ENCODE data around the gene UBXN10. TPM values are rescaled to one million over a fixed set of nuclear protein-coding genes. Genes with fewer than 3 reads are reported as not detected.

The UBXN10 gene
- total RNA-seq, 1 donor from 2014 or later, result 1.4 TPM

DNA sequence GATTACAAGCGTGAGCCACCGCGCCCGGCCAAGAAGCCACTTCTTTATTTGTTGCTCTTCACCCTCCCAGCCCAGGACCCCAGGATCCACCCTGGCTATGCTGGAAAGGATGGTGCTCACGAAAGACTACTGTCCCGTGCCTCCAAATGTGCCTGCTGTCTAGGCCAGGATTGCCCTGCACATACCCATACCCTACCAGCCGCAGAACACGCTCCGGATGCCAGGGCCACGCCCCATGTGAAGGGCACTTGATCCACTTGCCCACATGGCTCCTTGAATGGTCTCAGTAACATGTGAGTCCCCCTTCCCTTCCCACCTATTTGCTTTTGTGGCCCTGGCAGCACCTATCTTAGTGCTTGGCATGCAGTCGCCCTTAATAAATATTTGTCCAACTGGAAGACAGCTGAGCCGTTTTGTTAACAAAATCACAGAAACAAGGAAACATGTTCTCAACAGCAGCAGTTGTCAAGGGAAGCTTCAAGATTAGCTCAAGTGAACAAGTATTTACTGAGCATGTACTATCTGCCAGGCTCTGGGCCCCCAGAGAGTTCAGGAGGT is 13.8 kb upstream of the UBXN10 start:
- TF ChIP-seq, protein P1, sequence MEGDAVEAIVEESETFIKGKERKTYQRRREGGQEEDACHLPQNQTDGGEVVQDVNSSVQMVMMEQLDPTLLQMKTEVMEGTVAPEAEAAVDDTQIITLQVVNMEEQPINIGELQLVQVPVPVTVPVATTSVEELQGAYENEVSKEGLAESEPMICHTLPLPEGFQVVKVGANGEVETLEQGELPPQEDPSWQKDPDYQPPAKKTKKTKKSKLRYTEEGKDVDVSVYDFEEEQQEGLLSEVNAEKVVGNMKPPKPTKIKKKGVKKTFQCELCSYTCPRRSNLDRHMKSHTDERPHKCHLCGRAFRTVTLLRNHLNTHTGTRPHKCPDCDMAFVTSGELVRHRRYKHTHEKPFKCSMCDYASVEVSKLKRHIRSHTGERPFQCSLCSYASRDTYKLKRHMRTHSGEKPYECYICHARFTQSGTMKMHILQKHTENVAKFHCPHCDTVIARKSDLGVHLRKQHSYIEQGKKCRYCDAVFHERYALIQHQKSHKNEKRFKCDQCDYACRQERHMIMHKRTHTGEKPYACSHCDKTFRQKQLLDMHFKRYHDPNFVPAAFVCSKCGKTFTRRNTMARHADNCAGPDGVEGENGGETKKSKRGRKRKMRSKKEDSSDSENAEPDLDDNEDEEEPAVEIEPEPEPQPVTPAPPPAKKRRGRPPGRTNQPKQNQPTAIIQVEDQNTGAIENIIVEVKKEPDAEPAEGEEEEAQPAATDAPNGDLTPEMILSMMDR (IDR thresholded peaks at IDR 0.05; ENCODE audit: borderline replicate concordance), result no peak
- intact Hi-C loops (cut with micrococcal nuclease), result no loop called here
- Histone ChIP-seq H3K36me3 (no peaks in the 10 kb centered on the region), H3K27me3 (ENCODE audit: low read depth) (peaks cover 34% of the 10 kb centered on the region), H3K27ac (replicated peaks) (no peak overlapping the region), H3K9me3 (replicated peaks) (no peaks in the 10 kb centered on the region), H3K4me1 (no peaks in the 10 kb centered on the region), H3K4me3 (no peak overlapping the region)
- DNase-seq, result no peak

DNA sequence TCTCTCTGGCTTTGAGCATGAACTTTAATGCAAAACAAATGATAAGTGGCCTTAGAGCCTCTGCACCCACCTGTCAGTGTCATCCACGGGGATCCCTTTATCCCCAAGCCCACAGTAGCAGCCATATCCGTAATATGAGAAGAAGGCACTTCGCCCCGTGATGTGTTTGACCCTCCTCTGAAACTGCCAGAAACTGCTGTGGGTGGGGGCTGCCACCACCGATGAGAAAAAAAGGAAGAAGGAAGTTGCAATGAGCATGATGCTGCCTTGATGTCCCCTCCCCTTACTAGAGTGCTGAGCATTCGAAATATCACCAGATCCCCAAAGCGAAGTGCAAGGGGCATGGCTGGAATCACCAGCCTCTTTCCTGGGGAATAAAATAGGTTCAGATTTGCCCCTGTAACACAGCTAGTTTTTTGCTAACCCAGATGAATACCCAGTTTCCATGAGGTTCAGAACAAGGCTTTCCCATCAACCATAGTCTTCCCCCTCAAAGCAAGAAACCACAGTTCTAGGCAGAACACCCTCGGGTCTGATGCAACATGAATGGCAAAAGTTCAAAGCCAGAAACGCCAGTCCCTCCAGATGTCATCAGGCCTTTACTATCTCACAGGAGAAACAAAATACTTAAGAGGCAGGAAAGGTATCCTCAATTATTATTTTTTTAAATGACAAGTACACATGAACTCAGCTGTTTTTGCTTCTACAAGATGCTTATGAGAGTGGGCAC is 10.8 kb upstream of the UBXN10 start:
- intact Hi-C loops (cut with micrococcal nuclease), result no loop called here
- Histone ChIP-seq H3K4me1 (no peaks in the 10 kb centered on the region), H3K27me3 (ENCODE audit: low read depth) (peaks cover 6% of the 10 kb centered on the region), H3K27ac (replicated peaks) (no peak overlapping the region), H3K9me3 (replicated peaks) (no peaks in the 10 kb centered on the region), H3K4me3 (no peak overlapping the region), H3K36me3 (no peaks in the 10 kb centered on the region)
- TF ChIP-seq, protein P1 (IDR thresholded peaks at IDR 0.05; ENCODE audit: borderline replicate concordance), result no peak
- DNase-seq, result no peak

DNA sequence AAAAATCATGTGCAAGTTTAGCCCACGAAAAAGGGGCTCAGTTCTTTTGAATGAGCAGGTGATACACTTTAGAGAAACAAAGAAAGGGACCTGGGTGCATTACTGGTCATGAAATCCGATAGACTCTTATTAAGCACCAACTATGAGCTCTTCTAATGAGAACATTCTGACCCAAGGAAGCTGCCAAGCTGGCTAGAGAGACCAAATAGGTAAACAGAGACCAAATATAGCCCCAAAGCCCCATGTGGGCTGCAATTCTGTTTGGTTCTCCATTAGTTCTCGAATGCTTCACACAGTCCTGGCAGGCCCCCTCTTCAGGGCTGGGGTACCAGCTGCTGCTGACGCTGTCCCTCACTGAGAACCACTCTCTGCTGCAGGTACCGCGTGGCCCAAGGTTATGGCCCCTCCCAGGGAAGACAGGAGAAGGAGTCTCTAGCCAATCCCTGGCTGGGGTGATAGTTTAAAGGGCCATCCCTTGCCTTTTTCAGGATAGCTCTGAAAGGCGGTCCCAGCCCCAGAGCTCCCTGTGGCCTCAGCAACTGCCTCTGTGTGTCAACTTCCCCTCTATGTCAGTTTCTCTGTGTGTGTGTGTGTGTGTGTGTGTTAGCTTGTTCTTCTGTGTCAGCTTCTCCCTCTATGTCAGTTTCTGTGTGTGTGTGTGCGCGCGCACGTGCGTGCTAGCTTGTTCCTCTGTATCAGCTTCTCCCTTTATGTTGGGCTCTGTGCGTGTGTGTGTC is 7.1 kb upstream of the UBXN10 start:
- H3K4me1 ChIP-seq, result no peaks in the 10 kb centered on the region
- no peaks in the 10 kb centered on the region for H3K36me3 ChIP-seq
- intact Hi-C loops (cut with micrococcal nuclease), result no loop called here
- H3K9me3 ChIP-seq (replicated peaks), result no peaks in the 10 kb centered on the region
- no peak overlapping the region for H3K27ac ChIP-seq (replicated peaks)
- TF ChIP-seq, protein P1 (IDR thresholded peaks at IDR 0.05; ENCODE audit: borderline replicate concordance), result no peak
- peaks cover 13% of the 10 kb centered on the region for H3K27me3 ChIP-seq (ENCODE audit: low read depth)
- H3K4me3 ChIP-seq, result no peak overlapping the region
- no peak for DNase-seq

DNA sequence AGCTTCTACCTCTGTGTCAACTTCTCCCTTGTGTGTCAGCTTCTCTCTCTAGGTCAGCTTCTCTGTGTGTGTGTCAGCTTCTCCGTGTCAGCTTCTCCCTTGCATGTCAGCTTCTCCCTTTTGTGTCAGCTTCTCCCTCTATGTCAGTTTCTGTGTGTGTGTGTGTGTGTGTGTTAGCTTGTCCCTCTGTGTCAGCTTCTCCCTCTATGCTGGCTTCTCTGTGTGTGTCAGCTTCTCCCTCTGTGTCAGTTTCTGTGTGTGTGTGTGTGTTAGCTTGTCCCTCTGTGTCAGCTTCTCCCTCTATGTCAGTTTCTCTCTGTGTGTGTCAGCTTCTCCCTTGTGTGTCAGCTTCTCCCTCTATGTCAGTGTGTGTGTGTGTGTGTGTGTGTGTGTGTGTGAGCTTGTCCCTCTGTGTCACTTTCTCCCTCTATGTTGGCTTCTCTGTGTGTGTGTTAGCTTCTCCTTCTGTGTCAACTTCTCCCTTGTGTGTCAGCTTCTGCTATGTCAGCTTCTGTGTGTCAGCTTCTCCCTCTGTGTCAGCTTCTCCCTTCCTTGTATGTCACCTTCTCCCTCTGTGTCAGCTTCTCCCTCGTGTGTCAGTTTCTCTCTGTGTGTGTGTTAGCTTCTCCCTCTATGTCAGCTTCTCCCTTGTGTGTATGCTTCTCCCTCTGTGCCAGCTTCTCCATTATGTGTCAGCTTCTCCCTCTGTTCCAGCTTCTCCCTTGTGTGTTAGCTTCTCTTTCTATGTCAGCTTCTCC is 6.3 kb upstream of the UBXN10 start:
- Histone ChIP-seq H3K27me3 (ENCODE audit: low read depth) (peaks cover 13% of the 10 kb centered on the region), H3K27ac (replicated peaks) (no peak overlapping the region), H3K36me3 (no peaks in the 10 kb centered on the region), H3K4me1 (no peaks in the 10 kb centered on the region), H3K9me3 (replicated peaks) (no peaks in the 10 kb centered on the region), H3K4me3 (no peak overlapping the region)
- intact Hi-C loops (cut with micrococcal nuclease), result no loop called here
- DNase-seq, result no peak
- TF ChIP-seq, protein P1 (IDR thresholded peaks at IDR 0.05; ENCODE audit: borderline replicate concordance), result no peak

DNA sequence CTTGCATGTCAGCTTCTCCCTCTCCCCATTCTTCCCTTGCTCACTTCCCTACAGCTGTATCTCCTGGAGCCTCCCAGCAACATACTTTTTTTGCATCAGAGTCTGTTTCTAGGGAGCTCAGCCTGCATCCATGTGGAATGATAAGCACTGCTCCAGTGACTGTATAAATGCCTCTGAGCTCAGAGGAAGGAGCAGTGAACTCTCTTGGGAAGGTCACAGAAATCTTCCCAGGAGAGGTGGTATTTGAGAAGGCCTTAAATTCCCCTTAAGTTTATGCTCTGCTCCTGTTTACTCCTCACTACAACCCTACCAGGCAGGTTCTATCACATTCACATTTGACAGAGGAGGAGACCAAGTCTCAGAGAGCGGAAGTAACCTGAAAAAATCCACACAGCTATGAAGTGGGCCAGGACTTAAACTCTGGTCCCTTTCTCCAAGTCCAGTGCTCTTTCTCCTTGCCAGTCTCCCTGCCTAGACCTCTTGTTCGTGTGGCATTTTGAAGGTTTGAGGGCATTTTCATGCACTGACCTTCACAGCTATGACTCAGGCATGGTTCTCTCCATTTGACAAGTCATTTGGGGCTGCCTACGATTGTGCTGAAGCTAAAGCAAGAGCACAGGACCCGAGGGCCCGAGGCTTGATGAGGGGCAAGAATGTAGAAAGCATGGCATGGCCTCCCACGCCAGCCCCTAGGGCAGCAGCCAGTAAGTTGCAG is 5.6 kb upstream of the UBXN10 start:
- no peak overlapping the region for H3K4me3 ChIP-seq
- no peak overlapping the region for H3K27ac ChIP-seq (replicated peaks)
- peaks cover 13% of the 10 kb centered on the region for H3K27me3 ChIP-seq (ENCODE audit: low read depth)
- intact Hi-C loops (cut with micrococcal nuclease), result no loop called here
- DNase-seq, result no peak
- TF ChIP-seq, protein P1 (IDR thresholded peaks at IDR 0.05; ENCODE audit: borderline replicate concordance), result no peak
- peaks cover under 1% of the 10 kb centered on the region for H3K4me1 ChIP-seq
- no peaks in the 10 kb centered on the region for H3K36me3 ChIP-seq
- H3K9me3 ChIP-seq (replicated peaks), result no peaks in the 10 kb centered on the region

All from left ventricle myocardium inferior (tissue), 1 donor.